GM21390 (cell line): ENCODE data around the gene NUP93.

Experiments
- ATAC-seq: cut with Tn5 transposase; IDR thresholded peaks from one replicate; pipeline ENCODE4 v1.9.1; 2021; ENCODE audit not compliant: unreplicated experiment

NUP93 gene

DNA sequence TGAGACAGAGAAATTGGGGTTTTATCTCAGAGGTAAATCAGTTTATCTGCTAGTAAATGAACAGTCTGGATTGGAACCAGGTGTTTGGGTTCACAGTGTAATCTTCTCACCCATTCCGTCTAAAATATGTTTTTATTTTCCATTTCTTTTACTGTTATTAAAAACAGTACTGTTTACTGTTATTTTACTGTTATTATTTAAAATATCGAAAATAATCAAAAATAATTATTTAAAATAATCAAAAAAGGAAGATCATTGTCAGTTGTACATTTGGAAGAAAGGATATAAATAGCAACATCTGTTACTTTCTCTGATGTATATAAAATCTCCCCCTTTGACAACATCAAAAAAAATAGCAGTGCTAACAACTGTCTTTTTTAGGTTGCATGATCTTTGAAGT, 11.5 kb downstream of the NUP93 start:
- no peak for ATAC-seq

DNA sequence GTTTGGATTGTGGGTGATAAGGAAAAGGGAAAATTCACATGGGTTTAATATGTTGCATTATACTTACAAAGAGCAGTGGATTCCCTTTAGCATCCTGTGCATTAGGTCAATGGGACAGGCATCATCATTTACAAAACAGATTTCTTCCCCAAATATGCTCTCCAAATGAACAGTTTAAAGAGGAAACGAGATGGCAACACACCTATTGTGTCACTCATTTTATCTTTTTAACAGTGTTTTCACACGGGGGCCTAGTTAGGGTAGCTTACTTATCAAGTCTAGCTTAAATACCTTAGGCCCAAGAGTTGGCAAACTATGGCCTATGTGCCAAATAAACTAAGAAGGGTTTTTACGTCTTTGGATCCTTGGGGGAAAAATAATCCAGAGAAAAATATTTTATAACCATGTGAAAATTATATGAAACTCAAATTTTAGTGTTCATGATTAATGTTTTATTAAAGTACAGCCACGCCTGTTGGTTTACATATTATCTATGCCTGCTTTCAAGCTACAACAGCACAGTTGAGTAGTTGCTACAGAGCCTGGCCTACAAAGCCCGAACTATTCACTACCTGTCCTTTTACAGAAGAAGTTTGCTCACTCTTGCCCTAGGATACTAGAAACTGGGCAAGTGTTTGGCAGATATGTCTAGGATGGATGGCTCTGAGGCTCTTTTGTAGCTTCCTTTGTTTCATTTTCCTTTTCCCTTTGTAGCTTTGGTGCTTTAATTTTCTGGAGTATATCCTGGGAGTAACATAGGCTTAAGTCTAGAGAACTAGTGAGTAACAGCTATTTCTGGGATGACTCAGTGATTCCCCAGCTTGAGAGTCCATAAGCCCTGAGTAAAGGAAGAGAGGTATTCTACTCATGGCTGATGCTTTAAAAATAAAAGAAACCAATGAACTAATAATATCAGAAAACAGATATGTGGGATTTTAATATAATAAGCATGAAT, 12.4 kb downstream of the NUP93 start:
- no peak for ATAC-seq

DNA sequence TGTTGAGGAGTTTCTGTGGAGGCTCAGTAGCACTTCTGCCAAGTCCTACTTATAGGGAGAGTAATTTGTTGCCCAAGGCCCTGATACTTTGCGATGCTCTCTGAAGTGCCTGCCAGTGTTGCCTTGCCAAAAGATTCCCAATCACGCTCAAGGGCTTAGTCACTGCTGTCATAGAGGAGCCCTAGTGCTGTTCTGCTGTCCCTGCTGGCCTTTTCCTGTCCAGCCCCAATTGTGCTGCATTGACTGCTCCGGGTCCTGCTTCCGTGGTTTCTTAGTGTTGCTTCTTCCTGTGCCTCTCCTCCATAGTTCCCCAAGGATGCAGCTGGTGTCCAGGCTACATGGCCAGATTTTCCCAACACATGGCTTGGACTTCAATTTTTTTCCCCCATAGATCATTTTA, 13.9 kb downstream of the NUP93 start:
- no peak for ATAC-seq

DNA sequence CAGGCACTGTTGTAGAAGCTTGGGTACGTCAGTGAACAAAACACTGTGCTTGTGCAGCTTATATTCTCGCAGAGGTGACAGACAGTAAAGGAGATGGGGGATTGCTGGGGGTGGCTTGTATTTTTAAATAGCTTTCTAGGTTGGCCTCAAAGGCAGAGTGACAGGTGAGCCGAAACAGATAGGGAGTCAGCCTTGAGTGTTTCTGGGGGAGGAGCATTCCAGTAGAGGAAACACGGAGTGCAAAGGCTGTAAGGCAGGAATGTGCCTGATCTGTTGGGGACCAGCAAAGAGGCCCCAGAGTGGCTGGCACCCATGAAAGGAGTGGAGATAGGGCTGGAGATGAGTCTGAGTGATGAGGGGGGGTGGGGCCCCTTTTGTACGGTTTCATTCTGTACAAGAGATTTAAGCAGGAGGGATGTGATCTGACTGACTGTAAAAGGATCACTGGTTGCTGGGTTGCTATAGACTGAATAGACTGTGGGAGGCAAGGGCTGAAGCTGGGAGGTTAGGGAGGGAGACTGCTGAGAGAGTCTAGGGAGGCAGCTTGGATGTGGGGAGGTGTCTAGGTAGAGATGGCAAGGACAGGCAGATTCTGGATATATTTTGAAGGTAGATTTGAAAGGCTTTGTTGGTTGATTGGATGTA, 15.2 kb downstream of the NUP93 start:
- ATAC-seq, result no peak

DNA sequence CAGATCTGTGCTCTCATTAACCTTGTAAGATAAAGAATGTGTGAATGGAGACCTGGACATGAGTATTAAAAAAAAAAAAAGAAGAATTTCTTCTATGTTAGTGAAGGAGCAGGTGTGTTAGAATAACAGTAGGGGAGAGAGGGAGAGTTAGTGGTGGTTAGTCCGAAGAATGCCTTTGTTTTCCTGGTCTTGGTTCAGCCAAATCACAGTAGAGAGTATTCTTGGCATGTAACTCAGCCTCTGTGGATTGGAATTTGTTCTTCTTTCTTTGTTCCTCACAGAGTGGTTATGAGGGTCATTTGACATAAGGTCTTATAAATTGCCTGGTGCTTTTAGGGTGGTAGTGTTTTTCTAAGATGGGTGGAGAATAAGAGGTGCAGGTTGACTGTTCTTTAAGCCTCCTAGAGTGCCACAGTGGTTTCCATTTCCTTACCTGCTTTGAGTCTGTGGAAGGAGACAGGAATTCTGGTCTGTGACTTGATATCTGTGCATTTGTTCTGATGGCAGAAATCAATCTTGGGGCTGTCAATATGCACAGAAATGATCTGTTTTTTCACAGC, 17.6 kb downstream of the NUP93 start:
- ATAC-seq, result no peak

DNA sequence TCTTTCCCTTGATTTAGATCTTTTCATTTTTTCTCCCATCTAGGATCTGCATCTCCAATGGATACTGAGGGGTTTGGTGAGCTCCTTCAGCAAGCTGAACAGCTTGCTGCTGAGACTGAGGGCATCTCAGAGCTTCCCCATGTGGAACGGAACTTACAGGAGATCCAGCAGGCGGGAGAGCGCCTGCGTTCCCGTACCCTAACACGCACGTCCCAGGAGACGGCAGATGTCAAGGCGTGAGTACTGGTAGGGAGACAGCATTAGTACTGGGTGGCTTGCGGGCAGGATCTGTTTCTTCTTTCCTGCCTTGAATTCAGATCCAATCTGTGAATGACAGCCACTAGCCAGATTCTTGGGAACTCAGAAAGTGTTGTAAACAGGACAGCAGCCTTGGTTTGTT, 18.3 kb downstream of the NUP93 start:
- no peak for ATAC-seq

DNA sequence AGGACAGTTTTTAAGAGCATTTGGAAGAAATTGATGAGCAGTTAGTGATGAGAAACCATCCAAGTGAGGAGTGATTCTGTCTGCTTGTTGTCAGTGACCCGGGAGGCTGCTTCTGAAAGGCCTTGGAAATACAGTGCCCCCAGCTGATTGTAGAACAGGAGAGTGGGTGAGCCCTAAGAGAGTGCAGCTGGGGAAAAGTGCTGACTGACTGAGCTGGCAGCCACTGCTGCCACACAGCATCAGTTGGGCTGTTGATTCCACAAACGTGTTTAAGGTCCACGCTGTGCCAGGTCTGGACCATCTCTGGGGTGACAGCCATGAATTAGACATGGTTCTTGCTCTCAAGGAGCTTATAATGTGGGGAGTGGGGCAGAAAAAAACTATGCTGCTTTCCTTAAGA, 18.9 kb downstream of the NUP93 start:
- no peak for ATAC-seq

DNA sequence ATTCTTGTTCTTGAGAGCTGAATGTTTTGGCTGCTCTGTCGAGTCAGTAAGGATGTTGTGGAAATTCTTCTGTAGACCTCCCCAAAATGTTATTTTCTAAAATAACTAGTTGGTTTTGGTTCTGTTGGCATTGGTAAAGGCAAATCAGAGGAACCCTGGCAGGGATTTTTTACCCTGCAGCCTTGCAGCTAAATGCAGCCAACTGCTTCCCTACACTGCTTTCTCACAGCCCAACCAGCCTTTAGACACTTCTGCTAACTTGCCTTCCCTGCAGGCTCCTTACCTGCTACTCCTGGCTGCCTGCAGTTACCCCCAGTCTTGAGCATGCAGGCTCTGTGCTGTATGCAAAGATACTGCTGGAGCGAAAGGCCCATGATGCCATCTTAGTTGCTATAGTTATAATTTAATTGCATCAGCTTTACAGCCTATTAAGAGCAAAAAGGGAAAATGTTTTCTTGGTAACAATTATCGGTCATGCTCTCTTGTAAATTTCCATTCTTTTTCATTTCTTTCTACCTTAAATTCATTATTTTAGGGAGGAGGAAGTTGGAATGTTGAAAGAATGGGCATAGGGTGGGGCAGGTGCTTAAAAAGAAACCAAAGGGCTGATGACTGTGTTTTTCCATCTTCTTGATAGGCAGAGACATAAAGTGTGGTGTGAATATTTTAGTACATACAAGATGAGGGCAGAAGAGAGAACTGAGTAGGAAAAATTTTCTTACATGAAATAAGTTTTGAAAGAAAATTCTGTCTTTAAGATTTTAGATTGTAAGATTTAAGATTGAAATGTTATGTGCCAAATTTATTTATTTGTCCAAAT, 20.0 kb downstream of the NUP93 start:
- ATAC-seq, result no peak

DNA sequence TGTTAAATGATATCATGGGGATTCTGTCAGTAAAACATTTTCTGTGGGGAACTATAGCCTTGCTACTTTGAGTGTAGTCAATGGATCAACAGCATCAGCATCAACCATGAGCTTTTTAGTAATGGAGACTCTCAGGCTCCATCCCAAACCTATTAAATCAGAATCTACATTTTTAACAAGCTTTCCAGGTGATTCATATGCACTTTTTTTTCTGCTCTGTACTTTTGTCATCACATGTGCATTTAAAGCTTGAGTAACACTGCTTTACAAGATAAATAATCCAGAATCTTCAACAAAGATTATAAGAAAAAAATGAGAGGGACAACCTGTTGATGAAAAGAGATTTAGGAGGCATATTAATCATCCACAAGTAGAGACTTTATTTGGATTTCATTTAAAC, 23.5 kb downstream of the NUP93 start:
- ATAC-seq, result no peak

DNA sequence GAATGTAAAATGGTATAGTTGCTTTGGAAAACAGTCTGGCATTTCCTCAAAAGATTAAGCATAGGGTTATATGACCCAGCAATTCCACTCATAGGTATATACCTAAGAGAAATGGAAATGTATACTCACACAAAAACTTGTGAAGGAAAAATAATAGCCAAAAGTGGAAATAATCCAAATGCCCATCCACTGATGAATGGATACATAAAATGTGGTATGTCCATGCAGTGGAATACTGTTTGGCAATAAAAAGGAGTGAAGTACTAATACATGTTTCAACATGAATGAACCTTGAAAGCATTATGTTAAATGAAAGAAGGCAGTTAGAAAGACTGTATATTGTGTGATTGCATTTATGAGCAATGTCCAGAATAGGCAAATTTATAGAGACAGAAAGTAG, 25.1 kb downstream of the NUP93 start:
- ATAC-seq, result no peak

DNA sequence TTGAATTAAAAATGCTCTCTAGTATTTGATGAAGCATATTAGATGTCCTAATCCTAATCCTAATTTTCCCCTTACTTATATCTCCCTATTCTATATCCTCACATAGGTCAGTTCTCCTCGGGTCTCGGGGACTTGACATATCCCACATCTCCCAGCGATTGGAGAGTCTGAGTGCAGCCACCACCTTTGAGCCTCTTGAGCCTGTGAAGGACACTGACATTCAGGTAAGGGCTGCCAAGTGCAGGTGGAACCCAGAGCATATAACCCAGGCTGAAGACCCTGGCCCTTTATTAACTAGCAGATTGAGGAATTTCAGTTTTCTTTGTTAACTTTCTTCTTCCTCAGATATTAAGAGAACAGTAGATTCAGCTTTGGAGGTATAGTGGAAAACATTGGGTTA, 28.5 kb downstream of the NUP93 start:
- ATAC-seq, result no peak

DNA sequence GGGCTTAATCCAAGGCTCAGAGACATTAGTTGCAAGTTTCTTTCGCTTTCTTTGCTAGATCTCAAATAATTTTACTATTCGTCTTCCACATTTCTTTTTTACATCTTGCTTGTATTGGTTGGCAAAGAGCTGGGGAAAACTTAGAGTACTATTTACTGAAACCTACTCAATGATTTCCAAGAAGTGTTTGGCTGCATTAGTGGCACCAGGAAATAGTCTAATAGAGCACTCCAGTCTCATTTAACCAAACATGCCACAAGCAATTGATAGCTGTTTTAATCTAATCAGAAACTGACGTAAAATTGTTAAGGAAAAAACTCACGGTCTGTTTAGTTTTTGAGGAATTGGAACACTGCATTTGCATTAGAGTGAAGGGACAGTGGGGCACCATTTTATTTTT, 29.0 kb downstream of the NUP93 start:
- ATAC-seq, result no peak

DNA sequence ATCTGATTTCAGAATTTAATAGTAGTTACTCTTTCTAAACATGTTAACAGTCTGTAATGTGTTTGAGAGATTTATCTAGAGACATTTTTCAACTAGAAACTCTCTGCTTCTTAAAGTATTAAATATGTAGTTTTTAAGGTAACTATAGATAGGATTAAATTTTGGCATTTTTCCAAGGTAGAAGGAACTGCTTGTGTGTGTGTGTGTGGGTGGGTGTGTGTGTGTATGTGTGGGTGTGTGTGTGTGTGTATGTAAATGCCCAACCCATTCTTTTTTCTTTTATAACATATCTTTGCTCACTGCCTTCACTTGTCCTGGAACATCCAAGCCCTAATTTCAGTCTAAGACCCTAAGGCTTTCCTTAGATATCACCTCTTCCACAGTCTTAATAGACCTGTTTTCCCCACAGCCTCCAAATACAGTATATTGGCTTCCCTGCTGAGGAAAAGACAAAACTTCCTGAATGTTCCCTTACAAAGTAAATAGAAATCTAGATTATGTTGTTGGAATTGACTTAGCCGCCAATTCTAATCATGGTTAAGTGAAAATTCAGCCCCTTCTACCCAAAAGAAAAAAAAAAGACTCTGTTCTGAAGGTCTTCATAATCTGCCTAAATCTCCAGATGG, 33.5 kb downstream of the NUP93 start:
- ATAC-seq, result no peak

DNA sequence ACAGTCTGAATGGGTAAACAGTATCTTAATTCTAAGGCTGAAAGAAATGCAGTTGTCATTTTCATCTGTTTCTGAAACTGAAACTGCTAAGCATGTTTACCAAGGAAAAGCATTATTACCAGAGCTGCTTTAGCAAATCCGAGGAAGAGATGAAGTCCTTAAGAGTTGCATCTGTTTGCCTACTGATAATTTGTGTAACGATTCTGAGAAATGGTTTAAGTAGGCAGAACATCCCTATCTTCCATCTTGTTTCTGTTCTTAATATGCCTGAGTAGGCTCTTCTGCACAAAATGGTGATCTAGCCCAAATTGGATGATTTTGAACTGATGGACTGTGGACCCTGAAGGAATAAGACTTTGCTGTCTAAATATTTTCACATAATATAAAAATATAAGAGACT, 34.9 kb downstream of the NUP93 start:
- no peak for ATAC-seq

DNA sequence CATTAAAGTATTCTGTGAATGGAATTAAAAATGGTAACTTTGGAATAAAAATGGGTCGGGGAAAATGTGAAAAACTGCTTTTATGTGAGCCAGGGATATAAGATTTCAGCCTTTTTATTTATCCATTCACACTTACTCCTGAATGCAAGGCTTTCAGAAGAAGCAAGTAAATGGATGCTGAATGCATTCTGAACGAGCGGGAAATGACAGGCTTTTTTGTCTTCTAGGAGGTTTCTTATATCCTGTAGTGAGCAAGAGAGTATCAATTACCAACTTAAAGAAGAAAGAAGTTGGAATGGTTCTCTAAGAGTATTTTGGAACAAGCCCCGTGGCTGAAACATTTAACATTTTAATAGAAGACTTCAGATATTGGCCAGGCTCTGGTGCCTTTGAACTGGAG, 36.0 kb downstream of the NUP93 start:
- no peak for ATAC-seq

DNA sequence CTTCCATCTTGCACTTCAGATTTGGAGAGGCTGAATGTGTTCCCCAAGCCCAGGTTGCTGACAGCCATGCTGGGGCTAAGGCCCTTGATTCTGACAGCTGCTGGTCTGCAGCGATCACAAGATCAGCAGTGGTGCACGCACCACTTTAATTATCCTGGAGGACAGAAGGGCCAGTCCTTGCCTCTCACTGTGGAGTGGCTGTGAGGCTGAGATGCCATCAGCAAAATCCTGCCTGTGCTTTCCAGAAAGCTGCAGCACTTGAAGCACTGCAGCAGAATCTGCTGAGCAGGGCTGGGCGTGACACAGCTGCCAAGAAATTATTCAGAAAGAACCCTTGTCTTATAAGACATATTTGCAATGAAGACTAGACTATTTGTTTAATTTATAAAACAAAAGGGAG, 37.1 kb downstream of the NUP93 start:
- no peak for ATAC-seq

DNA sequence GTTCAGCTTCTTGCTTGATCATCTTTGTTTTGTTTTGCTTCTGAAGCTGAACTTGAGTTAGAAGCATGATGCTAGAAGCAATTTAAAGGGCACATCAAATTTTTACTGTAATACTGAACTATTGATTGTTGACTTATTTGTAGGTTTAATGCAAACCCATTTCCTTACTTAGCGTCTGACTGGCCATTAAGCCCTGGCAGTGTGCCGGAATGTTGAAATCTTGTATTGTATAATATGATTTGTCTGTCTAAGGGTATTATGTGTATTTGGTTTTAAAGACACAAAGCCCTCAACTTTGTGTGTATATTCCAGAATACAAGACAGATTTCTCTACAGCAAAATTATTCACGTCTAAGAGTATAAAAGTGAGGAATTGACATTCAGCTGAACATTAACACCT, 39.7 kb downstream of the NUP93 start:
- ATAC-seq, result no peak

DNA sequence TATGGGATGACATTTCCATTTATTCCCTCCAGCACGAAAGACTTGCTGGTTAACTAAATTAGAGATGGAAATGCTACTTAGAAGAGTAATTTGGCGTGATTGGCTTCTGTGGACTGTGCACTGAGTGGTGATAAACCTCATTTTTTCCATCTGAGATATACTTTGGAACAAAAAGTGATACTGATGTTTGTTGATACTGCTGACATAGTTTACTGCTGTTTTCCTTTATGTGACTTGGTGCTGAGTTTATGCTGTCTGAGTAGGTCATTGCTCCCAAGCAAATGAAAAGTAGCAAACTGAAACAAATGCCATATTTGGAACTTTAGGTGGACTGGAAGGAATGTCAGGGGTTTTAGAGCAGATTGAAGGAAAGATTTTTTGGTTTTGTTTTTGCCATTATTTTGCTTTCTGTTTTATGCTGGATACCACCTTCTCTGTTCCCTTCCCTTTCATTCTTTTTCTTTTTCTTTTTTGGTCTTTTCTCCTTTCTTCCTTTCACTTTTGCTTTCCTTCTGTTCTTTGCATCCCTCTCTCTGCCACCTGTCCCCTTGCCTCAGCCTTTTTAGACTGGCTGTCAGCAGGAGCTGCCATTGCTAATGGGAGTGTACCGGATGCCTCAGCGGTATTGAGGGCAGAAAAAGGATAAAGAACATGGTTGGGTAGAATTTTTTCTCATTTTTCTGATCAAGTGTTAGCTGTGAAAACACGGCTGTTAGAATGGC, 41.8 kb downstream of the NUP93 start:
- ATAC-seq, result no peak

DNA sequence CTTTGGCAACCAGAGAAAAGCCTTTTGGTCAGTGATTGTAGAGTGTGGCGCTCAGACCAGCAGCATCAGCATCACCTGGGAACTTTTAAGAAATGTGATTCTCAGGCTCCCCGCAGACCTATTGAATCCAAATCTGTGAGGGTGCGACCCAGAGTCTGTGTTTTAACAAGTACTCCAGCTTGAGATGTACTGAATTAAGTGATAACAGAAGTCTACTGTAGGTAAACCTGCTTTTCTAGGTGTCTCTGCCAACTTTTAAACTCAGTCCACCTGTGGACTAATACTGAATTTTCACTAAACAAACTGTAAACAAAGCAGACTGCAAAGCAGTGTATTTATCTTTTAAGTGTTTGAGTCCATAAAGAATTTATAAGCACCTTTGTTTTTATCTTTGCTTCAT, 43.6 kb downstream of the NUP93 start:
- no peak for ATAC-seq

DNA sequence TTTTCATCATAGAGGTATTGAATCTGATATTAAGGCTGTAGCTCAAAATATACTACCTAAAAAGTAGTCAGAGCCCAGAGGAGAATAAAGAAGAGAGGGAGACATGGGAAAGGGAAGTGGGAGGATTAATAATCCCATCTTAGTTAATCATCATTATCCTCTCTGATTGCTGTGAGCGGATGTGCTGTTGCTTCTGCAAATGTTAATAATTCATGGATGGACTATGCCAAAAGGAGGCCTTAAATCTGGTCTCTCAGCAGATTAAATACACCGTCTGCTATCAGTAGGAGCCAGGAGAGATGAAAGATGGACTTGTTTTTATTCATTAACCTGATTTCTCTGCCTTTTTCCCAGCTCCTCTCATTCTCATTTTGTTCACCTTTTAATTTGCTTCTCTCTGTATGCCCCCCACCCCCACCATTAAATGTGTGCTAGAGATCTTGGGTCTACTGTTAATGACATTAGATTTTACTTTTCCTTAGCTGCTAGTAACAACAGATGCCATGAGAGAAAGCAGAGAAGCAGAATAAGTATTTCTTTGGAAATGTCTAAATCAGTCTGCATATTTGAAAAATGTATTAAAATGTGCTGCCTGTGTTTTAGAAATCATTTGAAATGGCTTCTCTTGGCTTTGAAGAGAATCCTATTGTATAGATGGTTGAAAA, 44.2 kb downstream of the NUP93 start:
- no peak for ATAC-seq
